Activated T-cell treated with anti-CD3 and anti-CD28 coated beads for 4 hours (primary cell): ENCODE data around the gene MAMDC4.
A peak's percentile ranks its signal among the peaks of the same experiment; 100 is the strongest.
"Not testable (repeated sequence)": the region's sequence is repeated elsewhere in the genome, so short reads cannot be mapped to it uniquely, and the experiment has no call there.

Source experiments
- DNase-seq: peaks from one replicate; pipeline ENCODE4 v3.0.0-alpha.2; 2020

MAMDC4 gene

DNA sequence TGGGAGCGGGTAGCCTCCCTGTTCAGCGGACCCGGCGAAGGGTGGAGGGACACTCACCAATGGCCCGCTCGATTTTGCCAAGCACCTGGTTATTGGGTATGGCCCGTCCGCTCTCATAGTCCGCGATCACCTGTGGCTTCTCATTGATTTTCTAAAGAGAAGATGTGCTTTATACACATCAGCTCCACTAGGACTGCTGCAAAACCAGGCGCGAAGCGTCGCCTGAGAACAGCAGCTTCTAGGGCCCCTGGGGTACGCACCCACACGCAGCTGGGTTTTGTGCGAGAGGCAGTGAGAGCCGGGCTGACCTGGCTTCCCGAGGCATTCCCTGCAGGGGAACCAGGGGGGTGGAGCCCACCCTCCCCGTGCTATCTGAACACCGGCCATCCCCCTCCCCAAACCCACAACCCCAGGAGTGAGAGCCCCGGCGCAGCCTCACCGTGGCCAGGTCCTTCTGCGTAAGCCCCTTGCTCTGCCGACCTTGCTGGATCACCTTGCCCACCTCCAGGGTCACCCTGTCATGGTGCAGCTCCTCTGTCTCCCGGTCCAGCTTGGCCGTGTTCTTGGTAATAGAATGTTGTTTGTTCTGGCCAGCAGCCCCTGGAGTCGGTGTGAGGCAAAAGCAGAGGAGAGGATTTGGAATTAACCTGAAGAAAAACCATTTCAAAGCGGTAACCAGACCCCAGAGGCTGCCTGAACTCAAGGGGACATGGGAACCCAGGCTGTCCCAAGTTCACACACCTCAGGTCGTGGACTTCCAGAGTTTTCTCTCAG, 10.9 kb downstream of the MAMDC4 start:
- DNase-seq, result no peak

DNA sequence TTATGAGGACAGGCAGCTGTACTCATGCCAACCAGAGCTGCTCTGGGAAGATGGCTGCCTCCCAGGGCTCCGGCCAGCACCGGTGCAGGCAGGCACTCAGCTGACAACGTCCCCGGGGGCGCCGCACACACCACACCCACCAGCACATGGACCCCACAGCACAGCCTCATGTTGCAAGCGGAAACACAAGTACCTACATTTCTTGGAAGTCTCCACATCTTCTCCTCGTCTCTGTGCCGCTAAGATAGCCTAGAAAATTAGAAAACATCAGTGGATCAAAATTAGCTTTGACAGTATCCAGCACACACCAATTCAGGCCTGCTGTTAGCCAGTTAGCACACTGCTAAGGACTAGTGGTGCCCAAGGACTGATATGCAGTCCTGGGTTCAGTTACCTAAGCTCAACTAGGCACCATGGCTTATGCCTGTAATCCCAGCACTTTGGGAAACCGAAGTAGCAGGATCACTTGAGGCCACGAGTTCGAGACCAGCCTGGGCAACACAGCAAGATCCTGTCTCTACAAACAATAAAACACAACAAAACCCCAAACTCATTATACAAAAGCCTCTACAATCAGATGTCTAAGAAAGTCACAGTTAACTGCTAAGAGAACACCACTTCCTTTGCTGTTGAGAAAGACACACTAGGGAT, 11.6 kb downstream of the MAMDC4 start:
- no peak for DNase-seq

DNA sequence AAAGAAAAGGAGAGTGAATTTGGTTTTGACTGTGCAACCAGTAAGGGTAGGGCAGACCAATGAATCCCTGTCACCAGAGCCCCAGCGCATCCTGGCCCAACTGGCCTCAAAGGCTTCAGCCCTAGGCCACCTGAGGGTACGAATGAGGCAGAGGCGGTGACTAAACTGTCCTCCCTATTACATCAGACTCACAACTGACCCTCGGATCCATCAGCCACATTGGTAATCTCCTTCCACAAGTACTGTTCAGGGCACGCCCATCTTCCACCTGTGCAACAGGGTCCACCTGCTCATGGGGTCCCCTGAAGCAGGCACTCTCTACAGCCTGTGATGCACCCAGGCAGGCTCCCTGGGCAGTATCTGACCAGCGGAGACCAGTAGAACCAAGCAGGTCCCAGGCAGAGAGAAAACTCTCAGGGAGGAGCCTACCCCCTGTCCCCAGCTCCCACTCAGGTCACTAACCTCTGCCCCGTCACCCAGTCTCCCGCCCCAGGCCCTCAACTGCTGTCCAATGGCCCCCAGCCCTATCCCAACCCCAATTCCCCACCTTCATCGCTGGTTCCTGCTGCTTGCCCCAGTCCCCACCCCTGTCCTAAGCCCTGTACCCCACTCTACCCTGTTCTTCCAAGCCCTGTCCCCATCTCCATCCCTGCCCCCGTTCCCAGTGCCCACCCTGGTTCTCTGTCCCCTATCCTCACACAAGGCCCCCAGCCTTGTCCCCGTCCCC, 13.1 kb downstream of the MAMDC4 start:
- no peak for DNase-seq

DNA sequence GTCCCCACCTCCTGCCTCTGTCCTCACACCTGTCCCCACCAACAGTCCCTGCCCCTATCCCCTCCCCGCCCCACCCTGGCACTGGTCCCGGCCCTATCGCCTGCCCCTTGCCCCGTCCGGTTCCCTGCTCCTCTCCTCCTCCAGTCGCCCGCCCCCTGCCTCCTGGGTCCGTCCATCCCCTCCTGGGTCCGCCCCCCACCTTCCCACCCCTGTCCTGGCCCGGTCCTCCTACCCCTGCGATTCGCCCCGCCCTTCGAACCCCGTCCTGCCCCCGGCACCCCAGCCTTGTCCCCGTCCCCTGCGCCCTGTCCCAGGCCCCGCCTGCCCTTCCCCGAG, 13.6 kb downstream of the MAMDC4 start:
- DNase-seq, result no peak

DNA sequence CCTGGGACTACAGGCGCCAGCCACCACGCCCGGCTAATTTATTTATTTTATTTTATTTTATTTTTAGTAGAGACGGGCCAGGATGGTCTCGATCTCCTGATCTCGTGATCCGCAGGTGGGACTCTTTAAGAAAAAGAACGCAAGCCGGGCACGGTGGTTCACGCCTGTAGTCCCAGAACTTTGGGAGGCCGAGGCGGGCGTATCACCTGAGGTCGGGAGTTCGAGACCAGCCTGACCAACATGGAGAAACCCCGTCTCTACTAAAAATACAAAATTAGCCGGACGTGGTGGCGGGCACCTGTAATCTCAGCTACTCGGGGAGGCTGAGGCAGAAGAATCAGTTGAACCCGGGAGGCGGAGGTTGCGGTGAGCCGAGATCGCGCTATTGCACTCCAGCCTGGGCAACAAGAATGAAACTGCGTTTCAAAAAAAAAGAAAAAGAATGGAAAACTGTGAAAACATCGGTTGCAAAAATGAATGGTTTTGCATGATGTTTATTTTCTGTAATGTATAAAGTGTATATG, 14.8 kb downstream of the MAMDC4 start:
- not testable (repeated sequence) for DNase-seq

DNA sequence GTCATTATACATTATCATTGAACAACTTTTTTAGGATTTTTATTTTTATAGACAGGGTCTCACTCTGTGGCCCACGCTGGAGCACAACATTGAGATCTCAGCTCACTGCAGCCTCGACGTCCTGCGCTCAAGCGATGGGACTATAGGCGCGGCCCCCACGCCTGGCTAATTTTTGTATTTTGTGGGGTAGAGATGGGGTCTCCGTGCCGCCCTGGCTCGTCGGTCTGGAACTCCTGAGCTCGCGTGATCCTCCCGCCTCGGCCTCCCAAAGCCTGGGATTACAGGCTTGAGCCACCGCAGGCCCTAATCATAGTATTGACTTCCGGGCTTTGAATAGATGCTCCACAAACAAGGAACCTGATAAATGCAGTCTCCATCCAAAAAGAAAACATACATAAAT, 15.3 kb downstream of the MAMDC4 start:
- no peak for DNase-seq

DNA sequence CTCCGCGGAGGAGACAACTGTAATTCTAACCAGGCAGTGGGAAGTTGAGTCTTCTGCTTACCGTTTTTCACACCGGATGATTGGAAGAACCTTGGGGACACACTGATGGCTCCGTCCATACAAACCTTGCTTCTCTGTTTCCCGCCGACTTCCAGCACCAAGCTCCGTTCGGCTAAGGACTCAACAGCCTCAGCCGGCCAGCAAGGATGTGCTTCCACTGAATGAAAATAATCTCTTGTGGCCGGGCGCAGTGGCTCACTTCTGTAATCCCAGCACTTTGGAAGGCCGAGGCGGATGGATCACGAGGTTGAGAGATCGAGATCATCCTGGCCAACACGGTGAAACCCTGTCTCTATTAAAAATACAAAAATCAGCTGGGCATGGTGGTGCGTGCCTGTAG, 15.8 kb downstream of the MAMDC4 start:
- no peak for DNase-seq

DNA sequence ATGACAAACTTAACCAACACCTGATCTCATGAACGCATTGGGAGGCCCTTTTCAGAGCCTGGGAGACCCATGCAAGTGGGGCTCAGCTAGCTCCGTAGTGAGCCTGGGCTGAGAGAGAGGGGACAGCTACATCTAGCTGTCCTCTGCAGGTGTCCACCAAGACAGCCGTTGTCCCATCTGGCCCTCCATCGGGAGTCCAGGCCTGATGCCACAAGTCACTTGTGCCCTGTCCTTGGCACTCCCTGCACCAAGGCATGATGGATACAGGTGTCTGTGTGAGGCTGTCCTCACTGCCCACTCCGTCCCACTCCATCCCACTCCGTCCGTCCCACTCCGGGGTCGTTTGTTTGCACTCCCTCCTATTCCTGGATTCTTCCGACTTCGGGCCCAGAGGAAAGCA, 16.5 kb downstream of the MAMDC4 start:
- DNase-seq, result no peak

DNA sequence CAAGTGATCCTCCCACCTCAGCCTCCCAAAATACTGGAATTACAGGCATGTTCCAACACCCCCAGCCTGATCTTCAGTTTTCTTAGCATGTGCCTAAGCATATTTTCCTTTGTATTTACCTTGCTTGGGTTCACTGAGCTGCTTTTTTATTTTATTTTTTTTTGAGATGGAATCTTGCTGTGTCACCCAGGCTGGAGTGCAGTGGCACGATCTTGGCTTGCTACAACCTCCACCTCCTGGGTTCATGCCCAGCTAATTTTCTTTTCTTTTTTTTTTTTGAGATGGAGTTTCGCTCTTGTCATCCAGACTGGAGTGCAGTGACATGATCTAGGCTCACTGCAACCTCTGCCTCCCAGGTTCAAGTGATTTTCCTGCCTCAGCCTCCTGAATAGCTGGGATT, 17.5 kb downstream of the MAMDC4 start:
- not testable (repeated sequence) for DNase-seq

DNA sequence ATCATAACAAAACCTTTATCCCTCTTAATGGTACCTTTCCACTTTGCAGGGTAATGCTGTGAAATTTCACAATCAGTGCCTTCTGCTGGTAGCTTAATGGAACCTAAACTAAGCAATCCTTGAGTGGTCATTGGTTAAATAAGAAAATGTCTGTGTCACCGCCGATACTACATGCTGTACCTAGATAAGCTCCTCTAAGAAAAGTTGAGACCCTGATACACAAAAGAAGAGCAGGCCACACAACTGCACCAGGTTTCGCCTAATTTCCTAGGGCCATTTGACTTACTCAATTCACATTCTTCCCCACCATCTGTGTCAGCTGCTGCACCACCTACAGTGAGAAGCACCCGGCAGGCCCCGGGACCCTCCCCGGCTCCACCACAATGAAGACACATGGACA, 23.0 kb downstream of the MAMDC4 start:
- no peak for DNase-seq

DNA sequence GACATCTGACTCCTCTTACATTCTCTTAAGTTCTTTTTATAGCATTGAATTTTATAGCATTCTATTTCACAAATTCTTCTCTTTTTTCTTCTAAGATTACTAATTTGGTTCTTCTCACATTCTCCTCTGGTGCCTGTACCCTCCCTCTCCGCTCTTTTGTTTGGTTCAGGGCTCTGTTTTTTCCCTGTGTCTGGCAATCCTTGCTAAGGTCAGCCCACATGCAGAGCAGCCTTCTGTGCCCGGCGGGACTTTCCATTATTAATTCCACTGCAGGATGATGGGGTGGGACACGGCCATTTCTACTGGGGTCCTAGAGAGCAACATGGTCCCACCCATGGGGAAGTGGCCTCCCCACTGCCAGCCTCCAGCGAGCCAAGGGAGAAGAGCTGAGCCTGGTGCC, 24.3 kb downstream of the MAMDC4 start:
- DNase-seq, result no peak

DNA sequence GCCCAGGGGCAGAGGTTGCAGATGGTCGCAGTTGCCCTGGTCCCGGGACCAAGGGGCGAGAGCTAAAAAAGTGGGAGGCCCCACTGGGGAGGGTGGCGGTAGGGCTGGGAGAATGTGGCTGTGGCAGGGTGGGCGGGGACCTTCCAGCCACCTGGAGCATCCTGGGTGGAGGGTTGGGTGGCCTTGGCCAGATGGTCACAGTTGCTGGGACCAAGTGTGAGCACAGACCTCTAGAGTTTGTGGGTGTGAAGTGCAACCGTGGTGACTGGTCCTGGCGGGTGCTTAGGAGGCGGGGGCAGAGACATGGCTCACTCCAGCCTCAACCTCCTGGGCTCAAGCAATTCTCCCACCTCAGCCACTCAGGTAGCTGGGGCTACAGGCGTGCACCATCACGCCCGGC, 28.5 kb downstream of the MAMDC4 start:
- DNase-seq, result no peak

DNA sequence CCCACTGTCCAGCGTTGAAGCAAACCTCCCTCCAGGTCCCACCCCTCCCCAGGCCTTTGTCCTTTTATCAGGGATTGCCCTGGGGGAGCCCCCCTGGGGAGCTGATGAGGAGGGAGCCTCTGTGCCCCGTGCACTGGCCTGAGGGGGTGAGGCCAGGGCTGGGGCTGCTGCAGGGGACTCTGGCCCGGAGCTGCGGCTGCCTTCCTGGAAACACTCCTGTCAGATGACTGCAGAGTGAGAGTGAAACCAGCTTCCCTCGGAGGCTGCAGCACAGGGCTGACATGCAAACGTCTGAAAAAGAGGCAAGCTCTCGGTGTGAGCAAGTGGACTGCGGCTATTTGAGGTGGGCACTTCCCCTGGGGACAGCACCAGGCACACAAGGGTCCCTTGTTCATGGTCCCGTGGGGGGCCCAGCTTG, 29.6 kb downstream of the MAMDC4 start:
- DNase-seq, result peak; percentile 19

DNA sequence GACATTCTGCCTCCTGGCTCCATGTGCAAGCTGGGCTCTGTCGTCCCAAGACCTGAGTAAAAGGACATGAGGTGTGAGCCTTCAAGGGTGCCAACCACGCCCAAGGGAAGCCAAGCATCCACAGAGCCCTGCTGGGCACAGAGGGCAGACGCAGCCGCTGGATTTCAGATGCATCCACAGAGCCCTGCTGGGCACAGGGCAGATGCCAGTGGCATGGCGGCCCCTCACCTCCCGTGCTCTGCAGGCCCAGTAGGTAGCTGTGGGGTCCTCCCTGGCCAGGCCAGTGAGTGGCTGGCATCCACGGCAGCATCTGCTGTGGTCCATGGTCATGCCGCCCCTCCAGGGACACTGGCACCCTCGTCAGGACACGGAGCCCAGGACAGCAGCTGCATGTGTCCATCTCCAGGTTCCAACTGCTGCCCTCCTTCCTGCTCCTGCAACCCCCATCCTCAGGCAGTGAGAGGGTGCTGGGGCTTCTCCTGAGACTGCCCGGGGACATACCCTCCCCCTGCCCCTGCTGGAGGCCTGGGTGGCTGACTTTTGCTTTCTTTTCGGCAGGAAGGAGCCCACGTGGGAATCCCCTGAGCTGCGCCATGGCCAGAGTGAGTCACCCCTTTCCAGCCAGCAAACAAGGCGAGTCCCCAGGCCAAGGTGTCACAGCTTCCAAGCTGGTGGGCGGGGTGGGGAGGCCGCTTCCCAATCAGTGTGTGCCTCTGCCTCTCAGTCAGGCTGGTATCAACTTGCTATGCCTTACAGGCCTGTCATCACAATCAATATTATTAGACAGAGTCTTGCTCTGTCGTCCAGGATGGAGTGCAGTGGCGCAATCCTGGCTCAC, 30.2 kb downstream of the MAMDC4 start:
- peak; percentile 89 for DNase-seq

DNA sequence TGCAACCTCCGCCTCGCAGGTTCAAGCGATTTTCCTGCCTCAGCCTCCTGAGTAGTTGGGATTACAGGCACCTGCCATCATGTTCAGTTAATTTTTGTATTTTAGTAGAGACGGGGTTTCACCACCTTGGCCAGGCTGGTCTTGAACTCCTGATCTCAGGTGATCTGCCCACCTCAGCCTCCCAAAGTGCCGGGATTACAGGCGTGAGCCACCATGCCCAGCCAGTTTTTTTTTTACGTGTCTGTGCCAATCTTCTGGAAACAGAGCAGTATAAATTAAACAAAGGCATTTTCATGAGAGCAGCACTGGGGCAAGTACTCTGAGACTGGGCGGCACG, 30.8 kb downstream of the MAMDC4 start:
- not testable (repeated sequence) for DNase-seq

DNA sequence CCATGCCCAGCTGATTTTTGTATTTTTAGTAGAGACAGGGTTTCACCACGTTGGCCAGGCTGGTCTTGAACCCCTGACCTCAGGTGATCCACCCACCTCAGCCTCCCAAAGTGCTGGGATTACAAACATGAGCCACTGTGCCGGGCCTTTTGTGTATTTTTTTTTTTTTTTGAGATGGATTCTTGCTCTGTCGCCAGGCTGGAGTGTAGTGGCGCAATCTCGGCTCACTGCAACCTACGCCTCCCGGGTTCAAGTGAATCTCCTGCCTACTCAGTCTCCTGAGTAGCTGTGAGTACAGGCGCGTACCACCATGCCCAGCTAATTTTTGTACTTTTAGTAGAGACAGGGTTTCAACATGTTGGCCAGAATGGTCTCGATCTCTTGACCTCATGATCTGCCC, 31.5 kb downstream of the MAMDC4 start:
- not testable (repeated sequence) for DNase-seq

DNA sequence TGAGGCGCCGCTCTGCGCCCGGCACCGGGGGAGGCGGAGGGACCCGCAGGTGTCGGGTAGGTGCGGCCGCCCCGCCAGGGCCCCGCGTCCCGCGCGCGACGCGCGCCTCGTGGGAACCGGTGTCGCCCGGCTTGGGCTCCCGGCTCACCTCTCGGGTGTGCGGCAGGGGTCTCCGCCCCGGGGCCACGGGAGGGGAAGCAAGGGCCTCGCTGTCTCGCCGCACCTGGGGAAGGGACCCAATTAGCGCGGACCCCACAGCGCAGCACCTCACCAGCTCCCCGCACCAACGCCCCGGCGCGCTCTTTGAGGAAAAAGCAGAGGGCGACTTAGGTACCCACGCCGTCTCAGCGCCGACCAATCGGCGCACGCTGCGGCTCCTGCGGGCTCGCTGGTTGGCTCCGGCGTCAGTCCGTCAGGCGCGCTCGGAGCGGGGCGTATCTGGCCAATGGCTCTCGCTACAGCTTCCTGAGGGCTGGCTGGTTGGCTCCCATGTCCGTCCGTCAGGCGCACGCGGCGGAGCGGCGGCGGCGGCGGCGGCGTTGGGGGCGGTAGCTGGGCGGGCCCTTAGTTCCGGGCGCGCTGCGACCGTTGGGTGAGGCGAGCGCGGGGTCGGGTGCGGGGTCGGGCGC, 33.9 kb downstream of the MAMDC4 start, which contains the start of gene TRAF2:
TRAF2 (plus strand) TSS at position 567 of the 629 bp plus-strand sequence. CDS start 12,225 bp downstream, outside the sequence.
- DNase-seq, result peak; percentile 92

DNA sequence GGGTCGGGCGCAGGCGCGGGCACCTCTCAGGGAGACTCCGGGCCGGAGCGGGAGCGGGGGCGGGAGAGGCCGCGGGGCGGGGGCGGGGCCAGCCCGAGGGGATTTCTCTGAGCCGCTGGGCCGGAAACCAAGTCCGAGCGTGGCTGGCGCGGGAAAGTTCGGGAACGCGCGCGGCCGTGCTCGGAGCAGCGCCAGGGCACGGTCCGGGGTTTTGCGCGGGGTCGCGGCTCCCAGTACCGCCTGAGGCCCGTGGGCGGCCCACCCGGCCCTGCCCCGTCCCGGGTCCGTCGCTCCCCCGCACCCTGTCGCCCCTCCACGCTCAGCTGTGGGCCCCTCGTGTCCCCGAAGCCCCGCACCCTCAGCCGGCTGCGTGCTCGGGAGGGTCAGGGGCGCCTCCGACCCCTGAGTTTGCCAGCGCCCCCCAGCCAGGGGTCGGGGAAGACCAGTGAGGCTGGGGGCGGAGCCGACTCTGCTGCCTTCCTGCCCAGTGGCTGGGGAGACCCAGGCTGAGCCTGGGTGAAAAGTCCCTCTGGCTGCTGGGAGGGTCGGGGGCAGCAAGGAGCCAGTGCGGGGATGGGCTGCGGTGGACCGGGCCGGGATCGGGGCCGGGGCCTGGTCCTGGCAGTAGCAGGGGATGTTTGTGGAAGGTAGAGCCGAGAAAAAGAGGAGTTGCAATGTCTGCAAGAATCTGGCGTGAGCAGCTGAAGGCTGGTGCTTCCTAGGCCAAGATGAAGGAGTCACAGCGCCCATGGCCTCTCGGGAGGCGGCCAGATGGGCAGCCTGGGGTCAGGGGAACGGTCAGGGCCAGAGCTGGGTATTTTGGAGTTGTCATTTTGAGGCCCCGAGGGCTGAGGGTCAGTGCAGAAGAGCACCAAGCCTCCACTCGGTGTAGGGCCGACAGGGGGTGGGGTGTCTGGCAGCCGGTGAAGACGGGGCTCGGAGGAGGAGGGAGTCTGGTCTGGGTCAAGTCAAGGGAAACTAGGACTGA, 34.8 kb downstream of the MAMDC4 start:
- DNase-seq, result no peak

DNA sequence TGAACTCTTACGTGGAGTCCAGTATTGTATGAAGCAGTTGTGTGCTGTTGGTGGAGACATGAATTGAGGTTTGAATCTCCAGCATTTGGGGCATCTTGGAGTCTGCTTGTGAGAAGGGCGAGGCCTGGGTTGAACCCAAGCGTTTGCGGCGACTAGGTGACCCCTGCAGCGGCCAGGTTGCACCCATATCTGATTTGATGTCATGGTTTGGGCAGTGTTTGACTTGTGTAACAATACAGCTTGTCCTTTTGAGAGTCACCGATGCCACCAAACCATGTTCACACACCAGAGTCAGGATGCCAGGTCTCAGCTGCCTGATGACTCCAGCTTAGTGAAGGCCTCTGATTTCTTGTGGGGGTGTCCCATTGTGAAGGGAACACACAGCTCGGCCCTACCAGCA, 36.3 kb downstream of the MAMDC4 start:
- DNase-seq, result no peak

DNA sequence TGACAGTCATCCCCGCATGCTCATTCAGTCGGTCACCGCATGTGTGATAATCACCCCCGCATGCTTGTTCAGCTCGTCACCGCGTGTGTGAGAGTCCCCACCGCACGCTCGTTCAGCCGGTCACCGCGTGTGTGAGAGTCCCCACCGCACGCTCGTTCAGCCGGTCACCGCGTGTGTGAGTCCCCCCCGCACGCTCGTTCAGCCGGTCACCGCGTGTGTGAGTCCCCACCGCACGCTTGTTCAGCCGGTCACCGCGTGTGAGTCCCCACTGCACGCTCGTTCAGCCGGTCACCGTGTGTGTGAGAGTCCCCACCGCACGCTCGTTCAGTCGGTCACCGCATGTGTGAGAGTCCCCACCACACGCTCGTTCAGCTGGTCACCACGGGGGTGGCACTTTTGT, 37.7 kb downstream of the MAMDC4 start:
- no peak for DNase-seq

DNA sequence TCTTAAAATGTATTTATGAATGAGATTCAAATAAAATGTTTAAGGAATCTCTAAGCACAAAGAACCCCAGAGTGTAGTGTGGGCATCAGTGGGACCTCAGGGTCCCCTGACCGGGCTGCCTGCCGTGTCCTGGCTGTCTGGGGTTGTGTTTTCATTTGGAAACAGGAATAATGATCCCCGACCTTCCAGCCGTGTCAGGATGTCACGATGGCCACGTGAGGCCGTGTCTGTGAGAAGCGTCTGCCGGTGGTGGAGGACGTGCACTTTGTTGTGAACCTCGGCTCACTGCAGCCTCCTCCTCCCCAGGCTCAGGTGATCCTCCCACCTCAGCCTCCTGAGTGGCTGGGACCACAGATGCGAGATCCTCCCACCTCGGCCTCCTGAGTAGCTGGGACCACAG, 38.5 kb downstream of the MAMDC4 start:
- DNase-seq, result no peak
